Prostate gland (tissue), 2 donors: ENCODE measurements around the gene PLCB2. TPM values are rescaled to one million over a fixed set of nuclear protein-coding genes. Genes with fewer than 3 reads are reported as not detected.

Experiments used
- DNase-seq: peaks from one replicate; pipeline ENCODE4 v3.0.0-alpha.2; 2019; ENCODE audit warnings: low spot score
- H3K27ac ChIP-seq, 2 donors: fragments of 200-600 bp; sonication (generic); 2 replicates each; pipeline ENCODE4 v1.5.1; 2017 to 2019
- H3K27me3 ChIP-seq: fragments of 200-600 bp; sonication (generic); replicated peaks from 2 replicates; pipeline ENCODE4 v1.5.1; 2019; ENCODE audit not compliant: insufficient read depth
- H3K36me3 ChIP-seq, 2 donors: fragments of 200-600 bp; sonication (generic); 1 replicate in 1 of 2; 2 replicates in 1 of 2; pipeline versions ENCODE4 v1.5.1 to v1.8.1; 2017 to 2019
- H3K4me1 ChIP-seq: fragments of 200-600 bp; sonication (generic); replicated peaks from 2 replicates; pipeline ENCODE4 v1.5.1; 2019
- H3K4me3 ChIP-seq, 2 donors: fragments of 200-600 bp; sonication (generic); 2 replicates each; pipeline ENCODE4 v1.5.1; 2017 to 2019
- H3K9me3 ChIP-seq: fragments of 200-600 bp; sonication (generic); 2 replicates; pipeline ENCODE4 v1.5.1; 2017
- CTCF ChIP-seq, 4 experiments: fragments of 200-600 bp in 2 of 4; fragments of 450-650 bp in 2 of 4; sonication (generic) in 2 of 4; IDR thresholded peaks; 1 replicate in 3 of 4; 2 replicates in 1 of 4; pipeline ENCODE4 v1.5.1; 2016 to 2019; ENCODE audit warnings: antibody characterized with exemption in 4 of 4, mild to moderate bottlenecking in 2 of 4, moderate library complexity in 2 of 4
- POLR2A ChIP-seq: fragments of 450-650 bp; IDR thresholded peaks from one replicate; pipeline ENCODE4 v1.6.1; 2016; ENCODE audit warnings: antibody characterized with exemption, mild to moderate bottlenecking
- POLR2AphosphoS5 ChIP-seq: sonication (generic); formaldehyde crosslinking; IDR thresholded peaks from one replicate; pipeline ENCODE4 v1.6.1; 2017; ENCODE audit warnings: antibody characterized with exemption
- WGBS: methylation state at CpG from one replicate; pipeline ENCODE4 v1.1.5; 2018; 5-methylcytosine and 5-hydroxymethylcytosine counted together
- intact Hi-C: fragments of 100-400 bp; cut with DNase I; formaldehyde crosslinking; loops from one replicate; pipeline ENCODE4 v1.14.2; 2022
- total RNA-seq, 2 donors: library from RNA; depleted of rRNA; stranded (reverse); fragments of >200 nt; gene quantifications; one replicate each; pipeline ENCODE4 v1.1.0, GENCODE V29; 2016

The PLCB2 gene
- total RNA-seq, 2 donors from 2014 or later: 1.5 to 13.0 TPM

- DNase-seq: no peak
- 66% methylated on average over 3 of the region's 3 CpGs for WGBS
- TF ChIP-seq POLR2AphosphoS5: no peak
- TF ChIP-seq CTCF (IDR thresholded peaks at IDR 0.05): no peak
- TF ChIP-seq POLR2A: no peak
- Histone ChIP-seq H3K36me3 (no peaks in the 10 kb centered on the region), H3K27ac (no peak overlapping the region), H3K4me1 (peaks cover 4% of the 10 kb centered on the region), H3K27me3 (no peaks in the 10 kb centered on the region), H3K4me3 (no peak overlapping the region), H3K9me3 (no peaks in the 10 kb centered on the region)
- intact Hi-C loops: no loop called here
These were observed 20.4 kb upstream of the PLCB2 start for GRCh38 chr15:40328176-40328575.

GRCh38 chr15:40327457-40327856, 19.7 kb upstream of the PLCB2 start:
- Histone ChIP-seq H3K36me3 (no peaks in the 10 kb centered on the region), H3K27me3 (no peaks in the 10 kb centered on the region), H3K9me3 (no peaks in the 10 kb centered on the region), H3K4me1 (peaks cover 4% of the 10 kb centered on the region), H3K27ac (no peak overlapping the region), H3K4me3 (no peak overlapping the region)
- no peak for DNase-seq
- TF ChIP-seq POLR2A (no peak), POLR2AphosphoS5 (no peak), CTCF (IDR thresholded peaks at IDR 0.05) (no peak)
- 78% methylated on average over 6 of the region's 6 CpGs for WGBS
- intact Hi-C loops: no loop called here

DNA sequence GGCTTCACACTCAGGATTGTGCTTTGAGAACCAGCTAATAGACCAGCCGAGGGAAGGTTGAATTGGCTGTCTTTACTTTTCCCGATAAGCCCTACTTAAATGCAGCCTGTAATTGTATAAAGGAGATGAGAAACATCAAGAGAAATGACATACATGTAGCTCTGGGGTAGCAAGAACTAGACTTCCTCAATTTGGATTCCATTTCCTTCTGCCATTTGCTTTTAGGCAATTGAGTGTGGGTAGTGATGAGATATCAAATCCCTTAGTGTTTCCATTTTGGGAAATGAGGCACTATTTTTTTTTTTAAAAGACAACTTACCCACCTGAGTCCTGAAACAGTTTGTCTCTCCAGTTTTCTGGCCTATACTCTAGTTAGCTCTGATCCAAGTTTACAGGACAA, 18.0 kb upstream of the PLCB2 start:
- DNase-seq: no peak
- H3K4me3 ChIP-seq: no peak overlapping the region
- no peaks in the 10 kb centered on the region for H3K9me3 ChIP-seq
- TF ChIP-seq POLR2A (no peak), CTCF (IDR thresholded peaks at IDR 0.05) (no peak), POLR2AphosphoS5 (no peak)
- intact Hi-C loops: no loop called here
- no peaks in the 10 kb centered on the region for H3K36me3 ChIP-seq
- no peaks in the 10 kb centered on the region for H3K27me3 ChIP-seq
- H3K27ac ChIP-seq: no peak overlapping the region
- WGBS: 96% methylated on average over 2 of the region's 2 CpGs
- H3K4me1 ChIP-seq: peaks cover 4% of the 10 kb centered on the region

DNA sequence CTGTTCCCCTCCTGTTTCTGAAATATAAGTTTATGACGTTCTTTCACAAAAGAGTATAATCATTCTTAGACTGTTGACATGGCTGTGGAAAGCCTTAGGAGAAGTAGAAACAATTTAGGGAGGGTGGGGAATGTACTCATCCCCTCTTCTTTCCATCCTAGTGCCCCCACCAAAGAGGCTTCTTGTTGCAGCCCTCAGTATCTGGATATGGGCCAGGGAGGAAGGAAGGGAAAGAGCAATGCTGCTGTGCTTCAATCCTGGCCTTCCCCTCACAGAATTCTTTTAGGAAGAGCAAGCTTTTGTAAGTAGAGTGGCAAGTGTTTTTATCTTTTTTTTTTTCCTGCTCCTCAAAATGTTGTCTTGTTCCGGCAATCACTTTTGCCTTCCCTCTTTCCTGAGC, 17.5 kb upstream of the PLCB2 start:
- 79% methylated on average over 2 of the region's 2 CpGs for WGBS

More for the DNA sequence above, 17.5 kb upstream of the PLCB2 start:
- H3K27me3 ChIP-seq: no peaks in the 10 kb centered on the region
- H3K36me3 ChIP-seq: no peaks in the 10 kb centered on the region
- intact Hi-C loops: no loop called here
- H3K4me1 ChIP-seq: peaks cover 4% of the 10 kb centered on the region
- no peak for TF ChIP-seq POLR2A
- no peak for TF ChIP-seq POLR2AphosphoS5
- no peak for TF ChIP-seq CTCF (IDR thresholded peaks at IDR 0.05)
- H3K9me3 ChIP-seq: no peaks in the 10 kb centered on the region
- peak overlapping the region; percentile 70 to 77 for H3K4me3 ChIP-seq
- H3K27ac ChIP-seq: no peak overlapping the region
- DNase-seq: no peak
